ENCODE measurements around the gene KIAA1958. TPM values are rescaled to one million over a fixed set of nuclear protein-coding genes. Genes with fewer than 3 reads are reported as not detected.

KIAA1958 gene
- total RNA-seq, 4 donors from 2014 or later = 5.7 to 11.1 (median 6.8) TPM

GRCh38 chr9:112548836-112549595 lies 62.4 kb downstream of the KIAA1958 start:
- H3K4me3 ChIP-seq (ENCODE audit: low read depth, poor library complexity, severe bottlenecking) = no peak overlapping the region
- 77 to 82% methylated on average over 4 of the region's 4 CpGs for WGBS, 2 donors
- TF ChIP-seq CTCF (IDR thresholded peaks at IDR 0.05) = no peak
- no peak for TF ChIP-seq POLR2A (IDR thresholded peaks at IDR 0.05)
- intact Hi-C loops (cut with DNase I; ENCODE audit: low total_unique reads) = no loop called here
- DNase-seq (ENCODE audit: low spot score in 2 of 2) = no peak

GRCh38 chr9:112550531-112550930 lies 63.9 kb downstream of the KIAA1958 start:
- TF ChIP-seq POLR2A (IDR thresholded peaks at IDR 0.05) (no peak), CTCF (IDR thresholded peaks at IDR 0.05) (no peak)
- intact Hi-C loops (cut with DNase I; ENCODE audit: low total_unique reads) = no loop called here
- no peak overlapping the region for H3K4me3 ChIP-seq (ENCODE audit: low read depth, poor library complexity, severe bottlenecking)
- WGBS, 2 donors = 55 to 57% methylated on average over 4 of the region's 4 CpGs
- DNase-seq (ENCODE audit: low spot score in 2 of 2) = no peak

- no peak overlapping the region for H3K4me3 ChIP-seq (ENCODE audit: low read depth, poor library complexity, severe bottlenecking)
- TF ChIP-seq POLR2A (IDR thresholded peaks at IDR 0.05) (no peak), CTCF (IDR thresholded peaks at IDR 0.05) (no peak)
- no peak for DNase-seq (ENCODE audit: low spot score in 2 of 2)
- 74 to 84% methylated on average over 1 of the region's 1 CpG for WGBS, 2 donors
- intact Hi-C loops (cut with DNase I; ENCODE audit: low total_unique reads) = no loop called here
Measured at GRCh38 chr9:112551641-112552040, 65.0 kb downstream of the KIAA1958 start.

- WGBS, 2 donors = 64 to 75% methylated on average over 9 of the region's 9 CpGs
- TF ChIP-seq CTCF (IDR thresholded peaks at IDR 0.05) = no peak
- no peak for TF ChIP-seq POLR2A (IDR thresholded peaks at IDR 0.05)
- no peak overlapping the region for H3K4me3 ChIP-seq (ENCODE audit: low read depth, poor library complexity, severe bottlenecking)
- intact Hi-C loops (cut with DNase I; ENCODE audit: low total_unique reads) = no loop called here
- no peak for DNase-seq (ENCODE audit: low spot score in 2 of 2)
Measured at GRCh38 chr9:112552229-112553056, 65.8 kb downstream of the KIAA1958 start.

GRCh38 chr9:112553256-112553826 lies 66.7 kb downstream of the KIAA1958 start:
- intact Hi-C loops (cut with DNase I; ENCODE audit: low total_unique reads) = no loop called here
- no peak overlapping the region for H3K4me3 ChIP-seq (ENCODE audit: low read depth, poor library complexity, severe bottlenecking)
- WGBS, 2 donors = 79 to 81% methylated on average over 2 of the region's 2 CpGs
- no peak for TF ChIP-seq CTCF (IDR thresholded peaks at IDR 0.05)
- no peak for DNase-seq (ENCODE audit: low spot score in 2 of 2)

Data from lower leg skin (tissue), 4 donors.